ENCODE data around the gene BABAM2. TPM values are rescaled to one million over a fixed set of nuclear protein-coding genes. Genes with fewer than 3 reads are reported as not detected.

Gene BABAM2
- total and polyA plus RNA-seq, 7 donors, result 22.9 to 52.3 (median 25.2) TPM

DNA sequence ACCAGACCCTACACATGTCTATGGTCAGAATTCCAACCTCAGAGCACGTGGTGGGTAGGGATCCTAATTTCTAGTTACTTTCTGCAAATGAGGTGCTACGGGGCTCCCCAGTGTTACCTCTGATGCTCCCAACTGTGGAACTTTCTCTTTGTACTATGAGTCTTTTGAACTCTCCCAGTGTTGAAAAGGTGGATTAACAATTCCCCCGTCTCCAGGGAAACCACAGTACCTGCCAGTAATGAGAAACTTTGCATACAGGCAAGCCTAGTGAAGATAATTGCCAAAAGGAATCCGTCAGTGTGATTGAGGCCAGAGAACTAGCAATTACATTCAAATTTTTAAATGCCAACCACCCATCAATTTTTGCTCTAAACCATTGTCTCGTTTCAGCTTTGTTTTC, 373.2 kb downstream of the BABAM2 start:
- H3K27me3 ChIP-seq, result no peaks in the 10 kb centered on the region
- no peaks in the 10 kb centered on the region for H3K9me3 ChIP-seq
- peaks cover 0 to 6% (median 2%) of the 10 kb centered on the region in 4 donors for H3K4me1 ChIP-seq
- intact Hi-C loops (cut with DNase I), result no loop called here
- H3K4me3 ChIP-seq, result no peak overlapping the region
- H3K36me3 ChIP-seq, result no peaks in the 10 kb centered on the region
- TF ChIP-seq, protein P1, sequence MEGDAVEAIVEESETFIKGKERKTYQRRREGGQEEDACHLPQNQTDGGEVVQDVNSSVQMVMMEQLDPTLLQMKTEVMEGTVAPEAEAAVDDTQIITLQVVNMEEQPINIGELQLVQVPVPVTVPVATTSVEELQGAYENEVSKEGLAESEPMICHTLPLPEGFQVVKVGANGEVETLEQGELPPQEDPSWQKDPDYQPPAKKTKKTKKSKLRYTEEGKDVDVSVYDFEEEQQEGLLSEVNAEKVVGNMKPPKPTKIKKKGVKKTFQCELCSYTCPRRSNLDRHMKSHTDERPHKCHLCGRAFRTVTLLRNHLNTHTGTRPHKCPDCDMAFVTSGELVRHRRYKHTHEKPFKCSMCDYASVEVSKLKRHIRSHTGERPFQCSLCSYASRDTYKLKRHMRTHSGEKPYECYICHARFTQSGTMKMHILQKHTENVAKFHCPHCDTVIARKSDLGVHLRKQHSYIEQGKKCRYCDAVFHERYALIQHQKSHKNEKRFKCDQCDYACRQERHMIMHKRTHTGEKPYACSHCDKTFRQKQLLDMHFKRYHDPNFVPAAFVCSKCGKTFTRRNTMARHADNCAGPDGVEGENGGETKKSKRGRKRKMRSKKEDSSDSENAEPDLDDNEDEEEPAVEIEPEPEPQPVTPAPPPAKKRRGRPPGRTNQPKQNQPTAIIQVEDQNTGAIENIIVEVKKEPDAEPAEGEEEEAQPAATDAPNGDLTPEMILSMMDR (IDR thresholded peaks at IDR 0.05), result no peak
- TF ChIP-seq POLR2A (IDR thresholded peaks at IDR 0.05) (no peak), POLR2AphosphoS5 (IDR thresholded peaks at IDR 0.05) (no peak), EP300 (IDR thresholded peaks at IDR 0.05) (no peak)
- DNase-seq, result no peak
- no peak overlapping the region for H3K27ac ChIP-seq
- WGBS, 2 donors, result 95 to 96% methylated on average over 5 of the region's 5 CpGs

- no peak for DNase-seq
- no peak overlapping the region for H3K4me3 ChIP-seq
- TF ChIP-seq EP300 (IDR thresholded peaks at IDR 0.05) (no peak), POLR2AphosphoS5 (IDR thresholded peaks at IDR 0.05) (no peak), POLR2A (IDR thresholded peaks at IDR 0.05) (no peak)
- TF ChIP-seq, protein P1 (IDR thresholded peaks at IDR 0.05), result no peak
- H3K27me3 ChIP-seq, result no peaks in the 10 kb centered on the region
- no peaks in the 10 kb centered on the region for H3K36me3 ChIP-seq
- H3K4me1 ChIP-seq, result peaks cover 0 to 18% (median 16%) of the 10 kb centered on the region in 4 donors
- no peaks in the 10 kb centered on the region for H3K9me3 ChIP-seq
- no peak overlapping the region for H3K27ac ChIP-seq
- 43 to 65% methylated on average over 1 of the region's 1 CpG for WGBS, 2 donors
- intact Hi-C loops (cut with DNase I), result no loop called here
Observed at GRCh38 chr2:28267282-28267681, 376.8 kb downstream of the BABAM2 start.

DNA sequence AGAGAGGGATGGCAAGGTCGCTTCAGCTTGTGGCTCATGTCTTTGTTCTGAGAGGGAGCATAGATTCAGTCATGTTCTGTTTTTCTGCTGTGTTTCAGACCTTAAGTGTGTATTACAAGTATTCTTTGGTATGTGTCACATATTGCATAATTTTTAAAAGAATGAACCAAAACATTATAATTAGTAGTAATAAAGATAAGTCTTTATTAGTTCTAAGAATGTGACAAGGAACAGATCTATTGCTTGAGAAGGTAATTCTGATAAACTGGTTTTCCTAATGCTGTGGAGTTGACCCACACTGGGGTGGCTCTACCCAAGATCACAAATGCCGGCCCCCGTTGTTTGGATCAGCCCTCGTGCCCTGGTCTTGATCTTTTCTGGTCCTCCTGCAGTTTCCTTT, 377.9 kb downstream of the BABAM2 start:
- Histone ChIP-seq H3K27ac (peak overlapping the region in 3 of 4 donors; percentile 5 to 65 (median 44)), H3K27me3 (no peaks in the 10 kb centered on the region), H3K4me3 (no peak overlapping the region), H3K9me3 (no peaks in the 10 kb centered on the region), H3K4me1 (peaks cover 0 to 18% (median 16%) of the 10 kb centered on the region in 4 donors), H3K36me3 (no peaks in the 10 kb centered on the region)
- intact Hi-C loops (cut with DNase I), result no loop called here
- DNase-seq, result no peak
- 28 to 70% methylated on average over 4 of the region's 4 CpGs for WGBS, 2 donors
- TF ChIP-seq, protein P1 (IDR thresholded peaks at IDR 0.05), result no peak
- no peak for TF ChIP-seq POLR2A (IDR thresholded peaks at IDR 0.05)
- TF ChIP-seq POLR2AphosphoS5 (IDR thresholded peaks at IDR 0.05), result no peak
- no peak for TF ChIP-seq EP300 (IDR thresholded peaks at IDR 0.05)

GRCh38 chr2:28269019-28269784, 378.7 kb downstream of the BABAM2 start:
- TF ChIP-seq POLR2AphosphoS5 (IDR thresholded peaks at IDR 0.05) (peak in 1 of 4 donors; percentile 14), POLR2A (IDR thresholded peaks at IDR 0.05) (no peak), EP300 (IDR thresholded peaks at IDR 0.05) (peak in 1 of 4 donors; percentile 7)
- TF ChIP-seq, protein P1 (IDR thresholded peaks at IDR 0.05), result no peak
- no peak for DNase-seq

More at GRCh38 chr2:28269019-28269784, 378.7 kb downstream of the BABAM2 start:
- no peak overlapping the region for H3K4me3 ChIP-seq
- H3K36me3 ChIP-seq, result no peaks in the 10 kb centered on the region
- no peaks in the 10 kb centered on the region for H3K9me3 ChIP-seq
- no peaks in the 10 kb centered on the region for H3K27me3 ChIP-seq
- H3K4me1 ChIP-seq, result peaks cover 0 to 18% (median 16%) of the 10 kb centered on the region in 4 donors
- intact Hi-C loops (cut with DNase I), result no loop called here
- 20 to 60% methylated on average over 4 of the region's 4 CpGs for WGBS, 2 donors
- peak overlapping the region in 3 of 4 donors; percentile 24 to 65 (median 44) for H3K27ac ChIP-seq

Measured in sigmoid colon (tissue), 7 donors.